GM12864 (cell line): ENCODE data around the gene PITX1.

ENCODE experiments used
- DNase-seq: peaks from one replicate; pipeline ENCODE4 v3.0.0-alpha.2; 2011; ENCODE audit warnings: low read depth
- H3K4me3 ChIP-seq: 2 replicates; pipeline ENCODE4 v1.5.1; 2011; ENCODE audit warnings: mild to moderate bottlenecking, low read depth, low read length, control low read depth
- TF ChIP-seq, protein P1 (sequence below): IDR thresholded peaks from 2 replicates; pipeline ENCODE4 v1.5.1; 2011; ENCODE audit warnings: low read depth, mild to moderate bottlenecking, moderate library complexity, low read length, control low read depth, inconsistent platforms; ENCODE audit errors: missing control alignments

Gene PITX1

GRCh38 chr5:135015942-135016341 is 18.1 kb downstream of the PITX1 start:
- TF ChIP-seq, protein P1, sequence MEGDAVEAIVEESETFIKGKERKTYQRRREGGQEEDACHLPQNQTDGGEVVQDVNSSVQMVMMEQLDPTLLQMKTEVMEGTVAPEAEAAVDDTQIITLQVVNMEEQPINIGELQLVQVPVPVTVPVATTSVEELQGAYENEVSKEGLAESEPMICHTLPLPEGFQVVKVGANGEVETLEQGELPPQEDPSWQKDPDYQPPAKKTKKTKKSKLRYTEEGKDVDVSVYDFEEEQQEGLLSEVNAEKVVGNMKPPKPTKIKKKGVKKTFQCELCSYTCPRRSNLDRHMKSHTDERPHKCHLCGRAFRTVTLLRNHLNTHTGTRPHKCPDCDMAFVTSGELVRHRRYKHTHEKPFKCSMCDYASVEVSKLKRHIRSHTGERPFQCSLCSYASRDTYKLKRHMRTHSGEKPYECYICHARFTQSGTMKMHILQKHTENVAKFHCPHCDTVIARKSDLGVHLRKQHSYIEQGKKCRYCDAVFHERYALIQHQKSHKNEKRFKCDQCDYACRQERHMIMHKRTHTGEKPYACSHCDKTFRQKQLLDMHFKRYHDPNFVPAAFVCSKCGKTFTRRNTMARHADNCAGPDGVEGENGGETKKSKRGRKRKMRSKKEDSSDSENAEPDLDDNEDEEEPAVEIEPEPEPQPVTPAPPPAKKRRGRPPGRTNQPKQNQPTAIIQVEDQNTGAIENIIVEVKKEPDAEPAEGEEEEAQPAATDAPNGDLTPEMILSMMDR: no peak
- no peak overlapping the region for H3K4me3 ChIP-seq
- no peak for DNase-seq

DNA sequence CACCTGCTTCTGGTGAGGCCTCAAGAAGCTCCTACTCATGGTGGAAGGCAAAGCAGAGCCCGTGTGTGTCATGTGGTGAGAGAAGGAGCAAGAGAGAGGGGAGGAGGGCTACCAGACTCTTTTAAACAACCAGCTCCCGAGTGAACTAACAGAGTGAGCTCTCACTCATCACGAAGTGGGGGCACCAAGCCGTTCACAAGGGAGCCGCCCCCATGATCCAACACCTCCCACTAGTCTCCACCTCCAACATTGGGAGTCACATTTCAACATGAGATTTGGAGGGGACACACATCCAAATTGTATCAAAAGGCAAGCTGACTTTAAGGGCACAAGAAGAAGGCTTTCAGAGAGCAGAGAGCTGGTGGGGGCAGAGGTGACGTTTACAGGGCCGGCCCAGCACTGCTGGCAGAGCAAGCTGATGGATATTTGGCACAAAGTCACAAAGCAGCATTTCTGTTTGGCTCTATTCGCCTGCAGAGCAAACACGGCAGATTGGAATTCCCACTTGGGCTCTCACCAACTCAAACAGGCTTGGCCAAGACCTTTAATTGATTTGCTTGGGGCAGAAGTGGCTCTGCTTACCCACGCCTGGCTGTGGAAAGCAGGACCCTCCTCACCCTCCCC is 20.0 kb downstream of the PITX1 start:
- H3K4me3 ChIP-seq: no peak overlapping the region
- DNase-seq: no peak
- TF ChIP-seq, protein P1: no peak

GRCh38 chr5:135013445-135013844 is 20.6 kb downstream of the PITX1 start:
- TF ChIP-seq, protein P1: no peak
- no peak for DNase-seq
- H3K4me3 ChIP-seq: no peak overlapping the region

- DNase-seq: no peak
- TF ChIP-seq, protein P1: no peak
- no peak overlapping the region for H3K4me3 ChIP-seq
These were observed 21.1 kb downstream of the PITX1 start for GRCh38 chr5:135012951-135013391.

GRCh38 chr5:135012033-135012588 is 21.9 kb downstream of the PITX1 start:
- TF ChIP-seq, protein P1: no peak
- H3K4me3 ChIP-seq: no peak overlapping the region
- no peak for DNase-seq

DNA sequence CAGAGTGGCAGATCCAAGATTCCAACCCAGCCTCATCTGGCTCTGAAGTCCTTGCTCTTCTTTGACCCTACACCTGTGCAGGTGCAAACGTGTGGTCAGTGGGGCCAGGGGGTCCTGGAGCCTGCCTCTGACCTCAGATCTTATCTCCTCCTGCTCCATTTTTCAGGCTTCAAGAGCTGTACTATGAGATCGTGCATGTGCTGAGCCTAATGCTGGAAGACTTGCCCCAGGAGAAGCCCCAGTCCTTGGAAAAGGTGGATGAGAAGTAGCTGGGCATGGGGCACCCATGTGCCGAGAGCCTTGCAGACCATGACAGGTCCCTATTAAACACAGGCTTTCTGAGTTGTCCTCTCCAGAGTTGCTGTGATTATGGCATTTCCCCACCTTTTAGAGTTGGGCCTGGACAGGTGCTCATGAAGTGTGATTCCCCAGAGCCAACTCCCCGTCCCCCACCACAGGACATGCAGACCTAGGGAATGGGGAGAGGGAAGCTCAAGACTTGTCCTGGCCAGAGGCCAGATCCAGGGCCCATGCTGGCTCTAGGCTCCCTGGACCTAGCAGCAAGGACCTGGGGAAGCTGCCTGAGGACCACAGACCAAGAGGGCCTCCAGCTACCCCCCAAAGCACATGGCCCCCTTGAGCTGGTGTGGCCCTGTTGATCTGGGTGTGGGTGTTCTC is 22.5 kb downstream of the PITX1 start:
- H3K4me3 ChIP-seq: no peak overlapping the region
- DNase-seq: no peak
- TF ChIP-seq, protein P1: no peak
